Measurements from ENCODE around the gene IER3IP1.
"Not testable (repeated sequence)": the region's sequence is repeated elsewhere in the genome, so short reads cannot be mapped to it uniquely, and the experiment has no call there.

Gene IER3IP1

GRCh38 chr18:47175898-47176575 is at the start of gene IER3IP1:
TSS of gene IER3IP1 (minus strand) at chr18:47176364. CDS start at chr18:47176277, 87 bp downstream.
- peak; percentile 92 to 95 for DNase-seq

- peak in 1 of 2 experiments; percentile 9 for DNase-seq
These were observed 39.5 kb upstream of the IER3IP1 start for GRCh38 chr18:47215554-47216138.

GRCh38 chr18:47209171-47209570 is 33.0 kb upstream of the IER3IP1 start:
- no peak for DNase-seq

GRCh38 chr18:47206945-47207637 is 30.9 kb upstream of the IER3IP1 start:
- no peak for DNase-seq

GRCh38 chr18:47204908-47205522 is 28.9 kb upstream of the IER3IP1 start:
- peak; percentile 29 to 52 for DNase-seq

- no peak for DNase-seq
These were observed 27.7 kb upstream of the IER3IP1 start for GRCh38 chr18:47203626-47204464.

GRCh38 chr18:47195961-47196360 is 19.8 kb upstream of the IER3IP1 start:
- not testable (repeated sequence) for DNase-seq

- DNase-seq = no peak
These were observed 15.8 kb upstream of the IER3IP1 start for GRCh38 chr18:47191961-47192360.

- no peak for DNase-seq
These were observed 11.6 kb upstream of the IER3IP1 start for GRCh38 chr18:47187721-47188120.

GRCh38 chr18:47184419-47185050 is 8.4 kb upstream of the IER3IP1 start:
- DNase-seq = no peak

GRCh38 chr18:47182156-47182555 is 6.0 kb upstream of the IER3IP1 start:
- not testable (repeated sequence) for DNase-seq

- DNase-seq = no peak
These were observed 4.6 kb upstream of the IER3IP1 start for GRCh38 chr18:47180765-47181164.

- DNase-seq = no peak
These were observed 3.4 kb upstream of the IER3IP1 start for GRCh38 chr18:47179520-47179919.

- peak in 1 of 2 experiments; percentile 16 for DNase-seq
These were observed 774 bp downstream of the IER3IP1 start for GRCh38 chr18:47175283-47175897.

- no peak for DNase-seq
These were observed 1.5 kb downstream of the IER3IP1 start for GRCh38 chr18:47174545-47175116.

- no peak for DNase-seq
These were observed 3.7 kb downstream of the IER3IP1 start for GRCh38 chr18:47172476-47172875.

GRCh38 chr18:47168913-47169312 is 7.3 kb downstream of the IER3IP1 start:
- DNase-seq = no peak

- no peak for DNase-seq
These were observed 7.7 kb downstream of the IER3IP1 start for GRCh38 chr18:47168509-47168908.

GRCh38 chr18:47166294-47166693 is 9.9 kb downstream of the IER3IP1 start:
- no peak for DNase-seq

- peak in 1 of 2 experiments; percentile 9 for DNase-seq
These were observed 12.9 kb downstream of the IER3IP1 start for GRCh38 chr18:47163241-47163640.

- DNase-seq = no peak
These were observed 15.9 kb downstream of the IER3IP1 start for GRCh38 chr18:47160256-47160655.
